OCI-LY7 (cell line): ENCODE data around the gene GPX3. TPM values are rescaled to one million over a fixed set of nuclear protein-coding genes. Genes with fewer than 3 reads are reported as not detected.

ENCODE experiments used
- BruUV-seq: library from RNA; stranded (reverse); fragments of 400-500 nt; replicated peaks from 2 replicates; lab custom pipeline; 2021; lab: Mats Ljungman, UMichigan
- CTCF ChIA-PET: fragments of 300-600 bp; sonication (Branson Sonifier 250); formaldehyde crosslinking; loops from one replicate; lab custom pipeline; 2022; ENCODE audit warnings: antibody characterized with exemption; ENCODE audit not compliant: unreplicated experiment; lab: Charles Lee
- POLR2A ChIA-PET: fragments of 300-600 bp; sonication (Branson Sonifier 250); formaldehyde crosslinking; loops from one replicate; lab custom pipeline; 2022; ENCODE audit warnings: antibody characterized with exemption; lab: Charles Lee
- DNase-seq: peaks from one replicate; pipeline ENCODE4 v3.0.0-alpha.2; 2015; ENCODE audit warnings: low spot score
- H2AFZ ChIP-seq: fragments of 200-600 bp; sonication (generic), shearing (Covaris generic); 2 replicates; pipeline ENCODE4 v1.6.1; 2014; ENCODE audit warnings: mild to moderate bottlenecking, antibody characterized with exemption, low read length, moderate library complexity
- H3K27ac ChIP-seq: fragments of 200-600 bp; sonication (generic); 2 replicates; pipeline ENCODE4 v1.5.1; 2014; ENCODE audit warnings: mixed run types, low read depth, mild to moderate bottlenecking, moderate library complexity, low read length, inconsistent platforms; ENCODE audit not compliant: poor library complexity, severe bottlenecking
- H3K36me3 ChIP-seq: fragments of 200-600 bp; sonication (generic); 2 replicates; pipeline ENCODE4 v1.6.1; 2014; ENCODE audit warnings: mild to moderate bottlenecking, antibody characterized with exemption, low read length, moderate library complexity, mixed read lengths; ENCODE audit not compliant: insufficient read depth
- H3K4me1 ChIP-seq: fragments of 200-600 bp; sonication (generic); 2 replicates; pipeline ENCODE4 v1.5.1; 2014; ENCODE audit warnings: mild to moderate bottlenecking, low read length; ENCODE audit not compliant: insufficient read depth, poor library complexity, severe bottlenecking
- H3K4me2 ChIP-seq: fragments of 200-600 bp; sonication (generic); 2 replicates; pipeline ENCODE4 v1.6.1; 2014; ENCODE audit warnings: mild to moderate bottlenecking, low read length
- H3K4me3 ChIP-seq: fragments of 200-600 bp; sonication (generic); 2 replicates; pipeline ENCODE4 v1.5.1; 2014; ENCODE audit warnings: mild to moderate bottlenecking, low read depth, low read length; ENCODE audit not compliant: poor library complexity, severe bottlenecking
- H3K79me2 ChIP-seq: fragments of 200-600 bp; sonication (generic); 2 replicates; pipeline ENCODE4 v1.6.1; 2016; ENCODE audit warnings: low read depth, mild to moderate bottlenecking, low read length, moderate library complexity, mixed read lengths; ENCODE audit not compliant: insufficient read depth
- H3K9me2 ChIP-seq: fragments of 200-600 bp; sonication (generic); 2 replicates; pipeline ENCODE4 v1.6.1; 2016; ENCODE audit warnings: mild to moderate bottlenecking, low read length, mixed read lengths; ENCODE audit not compliant: insufficient read depth
- H3K9me3 ChIP-seq: fragments of 200-600 bp; sonication (generic); 2 replicates; pipeline ENCODE4 v1.6.1; 2014; ENCODE audit warnings: mild to moderate bottlenecking, mixed run types, low read length, mixed read lengths
- H4K20me1 ChIP-seq: fragments of 200-600 bp; sonication (generic); 2 replicates; pipeline ENCODE4 v1.6.1; 2014; ENCODE audit warnings: mild to moderate bottlenecking, antibody characterized with exemption, low read length, moderate library complexity, mixed read lengths; ENCODE audit not compliant: insufficient read depth
- CTCF ChIP-seq: fragments of 200-600 bp; sonication (generic); conservative IDR thresholded peaks from 2 replicates; pipeline ENCODE4 v1.5.1; 2014; ENCODE audit warnings: mild to moderate bottlenecking, antibody characterized with exemption, low read length, moderate library complexity, mixed read lengths
- EZH2phosphoT487 ChIP-seq: fragments of 200-600 bp; sonication (generic); IDR thresholded peaks from 2 replicates; pipeline ENCODE4 v1.6.1; 2018; ENCODE audit warnings: low read depth, borderline replicate concordance, mild to moderate bottlenecking, mixed run types, antibody characterized with exemption, low read length, moderate library complexity, mixed read lengths
- intact Hi-C: fragments of 100-400 bp; cut with micrococcal nuclease; formaldehyde crosslinking; loops from one replicate; pipeline ENCODE4 v1.10.0; 2022; ENCODE audit not compliant: unreplicated experiment
- total RNA-seq, 2 experiments: library from RNA; depleted of rRNA in 1 of 2; stranded (reverse); fragments of >200 nt in 1 of 2; shearing (Covaris generic) in 1 of 2; gene quantifications; 2 replicates each; pipeline ENCODE4 v1.2.3, GENCODE V29; 2014 to 2022

Gene GPX3
- total RNA-seq, 2 experiments from 2014 or later, result not detected

- Histone ChIP-seq H3K79me2 (no peaks in the 10 kb centered on the region), H3K9me2 (no peaks in the 10 kb centered on the region), H3K9me3 (no peaks in the 10 kb centered on the region), H3K4me2 (no peak overlapping the region), H3K36me3 (peaks cover 88% of the 10 kb centered on the region), H3K27ac (no peak overlapping the region), H4K20me1 (no peaks in the 10 kb centered on the region), H2AFZ (no peak overlapping the region), H3K4me3 (no peak overlapping the region), H3K4me1 (no peaks in the 10 kb centered on the region)
- DNase-seq, result no peak
- ChIA-PET POLR2A (no interaction called here), CTCF (no interaction called here)
- intact Hi-C loops, result no loop called here
- BruUV-seq, result no TSS peak
- TF ChIP-seq EZH2phosphoT487 (no peak), CTCF (no peak)
Measured at GRCh38 chr5:151033217-151033934, 13.0 kb downstream of the GPX3 start.

- BruUV-seq, result no TSS peak
- Histone ChIP-seq H3K4me2 (no peak overlapping the region), H2AFZ (no peak overlapping the region), H3K9me2 (no peaks in the 10 kb centered on the region), H3K9me3 (no peaks in the 10 kb centered on the region), H4K20me1 (no peaks in the 10 kb centered on the region), H3K36me3 (peaks cover 91% of the 10 kb centered on the region), H3K79me2 (no peaks in the 10 kb centered on the region), H3K27ac (no peak overlapping the region), H3K4me1 (no peaks in the 10 kb centered on the region), H3K4me3 (no peak overlapping the region)
- CTCF ChIA-PET, result no interaction called here
- TF ChIP-seq CTCF (no peak), EZH2phosphoT487 (no peak)
- intact Hi-C loops, result no loop called here
- POLR2A ChIA-PET, result no interaction called here
- no peak for DNase-seq
Measured at GRCh38 chr5:151034422-151035379, 14.3 kb downstream of the GPX3 start.
